GM18867 (cell line): Measurements from ENCODE around the gene PLEKHH2.

ENCODE experiments used
- ATAC-seq: cut with Tn5 transposase; IDR thresholded peaks from one replicate; pipeline ENCODE4 v1.9.1; 2021; ENCODE audit warnings: mild to moderate bottlenecking, moderate library complexity; ENCODE audit not compliant: unreplicated experiment

Gene PLEKHH2

DNA sequence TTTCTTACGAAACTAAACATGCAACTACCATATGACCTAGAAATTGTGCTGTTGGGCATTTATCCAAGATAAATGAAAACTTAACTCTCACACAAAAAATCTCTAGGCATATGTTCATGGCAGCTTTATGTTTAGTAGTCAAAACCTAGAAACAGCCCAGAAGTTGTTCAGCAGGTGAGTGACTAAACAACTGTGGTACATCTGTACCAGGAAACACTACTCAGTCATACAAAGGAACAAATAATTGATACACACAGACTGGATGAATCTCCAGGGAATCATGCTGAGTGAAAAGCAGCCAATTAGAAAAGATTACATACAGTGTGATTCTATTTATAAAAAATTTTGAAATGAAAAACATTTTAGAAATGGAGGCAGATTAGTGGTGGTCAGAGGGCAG lies 166.1 kb downstream of the PLEKHH2 start:
- ATAC-seq, result no peak

DNA sequence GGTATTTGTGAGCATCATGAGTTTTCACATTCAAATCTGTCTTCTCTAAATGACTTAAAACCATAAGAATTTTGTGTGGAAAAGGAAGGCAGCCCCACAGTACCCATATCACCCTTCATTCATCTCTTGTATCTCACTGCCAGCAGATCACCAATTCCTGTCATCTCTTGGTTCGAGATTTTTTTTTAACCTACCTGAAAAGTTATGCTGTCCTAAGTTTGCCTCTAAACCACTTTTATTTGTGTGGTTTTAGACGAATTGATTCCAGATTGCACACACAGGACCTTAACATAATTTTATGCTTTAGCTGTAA lies 169.6 kb downstream of the PLEKHH2 start:
- no peak for ATAC-seq

DNA sequence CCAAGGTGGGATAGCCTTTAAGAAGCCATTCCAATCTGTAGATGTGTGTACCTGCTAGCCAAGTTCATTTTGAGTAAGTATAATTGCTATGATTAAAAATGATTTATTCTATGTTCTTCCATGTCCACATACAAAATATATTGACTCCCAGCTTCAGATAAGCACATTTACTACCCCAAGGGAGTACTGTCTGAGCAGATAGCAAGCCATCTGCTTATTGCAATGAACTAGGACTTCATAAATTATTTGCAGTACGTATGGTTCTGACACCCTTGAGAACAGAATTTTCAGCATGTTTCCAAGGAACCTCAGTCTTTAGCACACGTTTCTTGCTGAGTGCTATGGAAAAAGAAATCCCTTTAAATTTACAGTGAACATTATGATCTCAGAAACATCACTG lies 173.4 kb downstream of the PLEKHH2 start:
- ATAC-seq, result no peak

DNA sequence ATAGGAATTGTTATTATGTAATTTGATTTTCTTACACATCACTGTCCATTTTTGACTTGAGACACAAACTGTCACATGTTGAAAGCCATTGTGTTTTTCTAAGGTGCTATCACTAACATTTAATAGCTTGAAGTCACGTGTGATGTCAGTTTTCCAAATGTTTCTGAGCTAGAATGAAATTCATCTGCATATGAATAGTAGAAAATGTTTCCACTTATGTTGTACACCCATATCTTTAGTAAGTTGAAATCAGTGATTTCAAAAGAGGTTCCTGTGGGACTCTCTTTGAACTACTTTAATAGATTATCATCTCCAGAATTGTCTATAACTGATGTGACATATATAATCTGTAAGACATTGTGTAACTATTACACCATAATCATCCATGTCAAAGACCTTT lies 173.8 kb downstream of the PLEKHH2 start:
- ATAC-seq, result no peak

DNA sequence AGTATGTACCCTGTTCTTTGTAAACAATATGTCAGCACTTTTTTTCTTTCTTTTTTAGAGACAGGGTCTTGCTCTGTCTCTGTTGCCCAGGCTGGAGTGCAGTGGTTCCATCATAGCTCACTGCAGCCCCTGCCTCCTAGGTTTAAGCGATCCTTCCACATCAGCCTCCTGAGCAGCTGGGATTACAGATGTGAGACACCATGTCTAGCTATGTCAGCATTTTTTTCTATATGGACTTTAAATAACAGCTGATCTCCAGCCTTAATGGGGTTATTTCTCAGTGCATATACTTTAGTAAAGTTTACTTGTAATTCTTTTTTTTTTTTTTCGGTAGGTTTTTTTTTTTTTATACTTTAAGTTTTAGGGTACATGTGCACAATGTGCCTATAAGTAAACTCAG lies 174.9 kb downstream of the PLEKHH2 start:
- ATAC-seq, result no peak

DNA sequence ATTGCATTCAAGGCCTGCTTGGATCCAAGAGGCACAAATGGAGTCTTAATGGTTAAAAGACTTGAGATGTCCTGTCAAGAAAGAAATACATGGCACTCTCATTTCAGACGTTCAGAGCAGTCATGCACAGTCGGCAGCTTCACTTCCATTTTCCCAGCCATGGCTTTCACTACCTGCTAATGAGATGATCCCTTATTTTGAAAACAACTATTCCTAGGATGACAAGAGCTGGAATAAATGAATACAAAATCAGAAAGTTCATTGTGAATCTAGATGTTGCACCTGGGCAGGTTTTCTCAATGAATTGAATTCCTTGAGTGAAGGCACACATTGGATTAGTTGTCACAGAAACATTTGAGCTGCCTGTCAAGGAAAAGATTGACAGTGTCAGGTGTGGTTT lies 175.9 kb downstream of the PLEKHH2 start:
- ATAC-seq, result no peak

DNA sequence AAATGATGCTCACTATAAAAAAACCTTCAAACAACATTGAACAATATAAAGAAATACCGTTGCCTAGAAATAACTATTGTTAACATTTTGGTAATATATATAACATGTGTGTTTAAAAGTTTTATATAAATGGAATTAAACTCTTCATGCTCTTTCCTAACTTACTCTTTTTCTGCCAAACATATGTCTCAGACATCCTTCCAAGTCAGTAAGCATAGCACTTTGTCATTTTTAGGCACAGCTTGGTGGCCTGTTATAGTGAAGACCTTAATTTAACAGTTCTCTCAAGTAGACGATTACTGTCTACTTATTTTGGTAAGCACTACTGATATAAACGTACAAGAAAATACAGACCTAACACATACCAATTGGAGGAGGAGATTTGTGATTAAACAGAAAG lies 177.7 kb downstream of the PLEKHH2 start:
- ATAC-seq, result no peak
